B cell (primary cell): ENCODE data around the gene GRIP2. TPM values are rescaled to one million over a fixed set of nuclear protein-coding genes. Genes with fewer than 3 reads are reported as not detected.

ENCODE experiments used
- ATAC-seq: fragments of 200-7000 bp; cut with Tn5 transposase; one replicate; pipeline ENCODE4 v1.10.0; 2021; ENCODE audit warnings: low read depth, mild to moderate bottlenecking, moderate number of reproducible peaks, moderate library complexity
- CTCF ChIA-PET: fragments of 350-600 bp; sonication (Branson Sonifier 250); formaldehyde crosslinking; loops from one replicate; lab custom pipeline; 2021; ENCODE audit warnings: antibody characterized with exemption, inconsistent platforms; lab: Charles Lee
- POLR2A ChIA-PET: fragments of 350-600 bp; sonication (Branson Sonifier 250); formaldehyde crosslinking; loops from one replicate; lab custom pipeline; 2021; ENCODE audit warnings: antibody characterized with exemption; lab: Charles Lee
- DNase-seq: peaks from one replicate; pipeline ENCODE4 v3.0.0; 2013
- H2AFZ ChIP-seq: 2 replicates; pipeline ENCODE4 v1.6.1; 2012; ENCODE audit warnings: mild to moderate bottlenecking, low read depth, low read length; ENCODE audit not compliant: insufficient read depth, poor library complexity, severe bottlenecking
- H3K27ac ChIP-seq, 2 donors: 1 replicate in 1 of 2; 2 replicates in 1 of 2; pipeline ENCODE4 v1.5.1; 2012 to 2013; ENCODE audit warnings: low read length in 2 of 2, mild to moderate bottlenecking in 2 of 2, moderate library complexity in 1 of 2
- H3K27me3 ChIP-seq, 4 experiments: fragments of 200-600 bp in 1 of 4; sonication (generic) in 1 of 4; replicated peaks in 1 of 4; 1 replicate in 2 of 4; 2 replicates in 2 of 4; pipeline versions ENCODE4 v1.6.1 to v1.7.0; 2013 to 2016; ENCODE audit warnings: low read length in 3 of 4, mild to moderate bottlenecking in 2 of 4, mixed read lengths in 1 of 4, moderate library complexity in 1 of 4; ENCODE audit not compliant: insufficient read depth in 4 of 4, control insufficient read depth in 3 of 4; ENCODE audit errors: control extremely low read depth in 1 of 4
- H3K36me3 ChIP-seq, 2 experiments: replicated peaks in 1 of 2; 1 replicate in 1 of 2; 2 replicates in 1 of 2; pipeline versions ENCODE4 v1.6.1 to v1.7.1; 2013; ENCODE audit warnings: low read length in 1 of 2; ENCODE audit not compliant: insufficient read depth in 2 of 2, control insufficient read depth in 1 of 2; ENCODE audit errors: control extremely low read depth in 1 of 2, extremely low read depth in 1 of 2
- H3K4me1 ChIP-seq, 2 donors: fragments of 200-600 bp in 1 of 2; sonication (generic) in 1 of 2; 1 replicate in 1 of 2; 2 replicates in 1 of 2; pipeline versions ENCODE4 v1.5.1 to v1.6.1; 2013 to 2017; ENCODE audit warnings: low read length in 2 of 2; ENCODE audit not compliant: control insufficient read depth in 2 of 2, insufficient read depth in 2 of 2
- H3K4me2 ChIP-seq: replicated peaks from 2 replicates; pipeline ENCODE3; 2012; ENCODE audit warnings: mild to moderate bottlenecking, low read depth, low read length; ENCODE audit not compliant: poor library complexity, severe bottlenecking
- H3K4me3 ChIP-seq, 5 experiments: fragments of 200-600 bp in 1 of 5; sonication (generic) in 1 of 5; 1 replicate in 3 of 5; 2 replicates in 2 of 5; pipeline versions ENCODE4 v1.5.1 to v1.7.0; 2011 to 2016; ENCODE audit warnings: low read length in 4 of 5, mild to moderate bottlenecking in 4 of 5, low read depth in 2 of 5, control low read depth in 1 of 5, moderate library complexity in 1 of 5; ENCODE audit not compliant: insufficient read depth in 1 of 5; ENCODE audit errors: control extremely low read depth in 1 of 5, extremely low read depth in 1 of 5
- H3K79me2 ChIP-seq: fragments of 200-600 bp; sonication (generic); one replicate; pipeline ENCODE4 v1.6.0; 2016; ENCODE audit warnings: low read length; ENCODE audit not compliant: control insufficient read depth, insufficient read depth
- H3K9ac ChIP-seq: fragments of 200-600 bp; sonication (generic); 2 replicates; pipeline ENCODE4 v1.6.1; 2017; ENCODE audit warnings: mild to moderate bottlenecking, low read length, moderate library complexity
- H3K9me3 ChIP-seq, 3 donors: one replicate each; pipeline versions ENCODE4 v1.6.1 to v1.7.1; 2013; ENCODE audit warnings: low read length in 2 of 3; ENCODE audit not compliant: control insufficient read depth in 2 of 3, insufficient read depth in 1 of 3; ENCODE audit errors: control extremely low read depth in 1 of 3
- H4K20me1 ChIP-seq: 2 replicates; pipeline ENCODE4 v1.6.0; 2012; ENCODE audit warnings: mild to moderate bottlenecking, low read length; ENCODE audit not compliant: insufficient read depth, control insufficient read depth, poor library complexity, severe bottlenecking
- H3K27ac Mint-ChIP-seq: one replicate; pipeline ENCODE4 v1.8.0; 2021; ENCODE audit warnings: mixed read lengths
- H3K27me3 Mint-ChIP-seq: one replicate; pipeline ENCODE4 v1.8.0; 2021; ENCODE audit warnings: mixed read lengths
- H3K4me1 Mint-ChIP-seq: one replicate; pipeline ENCODE4 v1.8.0; 2021; ENCODE audit warnings: mixed read lengths
- H3K4me3 Mint-ChIP-seq: one replicate; pipeline ENCODE4 v1.8.0; 2021; ENCODE audit warnings: mixed read lengths
- H3K9me3 Mint-ChIP-seq: one replicate; pipeline ENCODE4 v1.8.0; 2022; ENCODE audit warnings: mixed read lengths; ENCODE audit not compliant: insufficient read depth
- CTCF ChIP-seq: fragments of 200-600 bp; IDR thresholded peaks from one replicate; pipeline ENCODE4 v1.8.0; 2022; ENCODE audit warnings: antibody characterized with exemption, mild to moderate bottlenecking
- EZH2 ChIP-seq: IDR thresholded peaks from 2 replicates; pipeline ENCODE4 v1.6.1; 2012; ENCODE audit warnings: borderline replicate concordance, low read depth, mild to moderate bottlenecking, moderate library complexity, low read length; ENCODE audit not compliant: insufficient read depth, poor library complexity, severe bottlenecking
- WGBS: methylation state at CpG from one replicate; pipeline ENCODE4 v1.1.5; 2013; ENCODE audit warnings: missing lambda C conversion rate; ENCODE audit not compliant: insufficient coverage; 5-methylcytosine and 5-hydroxymethylcytosine counted together
- intact Hi-C: fragments of 100-400 bp; cut with micrococcal nuclease; formaldehyde crosslinking; loops from one replicate; pipeline ENCODE4 v1.10.0; 2022
- polyA plus RNA-seq: library from polyadenylated mRNA; depleted of rRNA; stranded (reverse); fragments of >200 nt; gene quantifications from 2 replicates; pipeline ENCODE4 v1.2.3, GENCODE V29; 2012
- total RNA-seq, 2 donors: library from RNA; stranded (reverse); fragments of 120-200 nt in 1 of 2; gene quantifications; 1 replicate in 1 of 2; 2 replicates in 1 of 2; pipeline versions ENCODE4 v1.2.3 to v1.2.4, GENCODE V29; 2013 to 2022

Gene GRIP2
- total and polyA plus RNA-seq, 2 donors (not counting 1 experiment from before 2014, with no cell fraction given) = not detected

- ATAC-seq = no peak
- TF ChIP-seq CTCF = no peak
- no peak for TF ChIP-seq EZH2
Observed at GRCh38 chr3:14503033-14503705, 37.0 kb downstream of the GRIP2 start.

GRCh38 chr3:14502472-14502871 lies 37.7 kb downstream of the GRIP2 start:
- intact Hi-C loops = no loop called here
- Histone ChIP-seq H3K36me3 (no peaks in the 10 kb centered on the region), H3K79me2 (no peaks in the 10 kb centered on the region), H3K9me3 (peaks cover 0 to 17% (median 9%) of the 10 kb centered on the region in 3 donors), H2AFZ (no peak overlapping the region), H3K9ac (no peak overlapping the region), H4K20me1 (no peaks in the 10 kb centered on the region), H3K4me3 (no peak overlapping the region), H3K27me3 (peaks cover 0 to 4% (median 0%) of the 10 kb centered on the region in 4 experiments), H3K4me1 (no peaks in the 10 kb centered on the region), H3K27ac (no peak overlapping the region), H3K4me2 (no peak overlapping the region)
- TF ChIP-seq EZH2 = no peak
- TF ChIP-seq CTCF = no peak
- no peaks in the 10 kb centered on the region for H3K4me1 Mint-ChIP-seq
- ATAC-seq = no peak
- POLR2A ChIA-PET = no interaction called here
- peaks cover 10% of the 10 kb centered on the region for H3K27me3 Mint-ChIP-seq
- CTCF ChIA-PET = no interaction called here
- H3K9me3 Mint-ChIP-seq = peaks cover 6% of the 10 kb centered on the region
- DNase-seq = no peak
- H3K27ac Mint-ChIP-seq = no peak overlapping the region
- no peak overlapping the region for H3K4me3 Mint-ChIP-seq

More at GRCh38 chr3:14503033-14503705, 37.0 kb downstream of the GRIP2 start:
- 97% methylated on average over 9 of the region's 12 CpGs for WGBS
- H3K27ac Mint-ChIP-seq = no peak overlapping the region
- H3K4me1 Mint-ChIP-seq = no peaks in the 10 kb centered on the region
- peaks cover 0 to 4% (median 0%) of the 10 kb centered on the region in 4 experiments for H3K27me3 ChIP-seq
- no peak overlapping the region for H3K4me3 ChIP-seq
- no peak overlapping the region for H3K4me3 Mint-ChIP-seq
- CTCF ChIA-PET = no interaction called here
- peaks cover 0 to 18% (median 9%) of the 10 kb centered on the region in 3 donors for H3K9me3 ChIP-seq
- H3K4me1 ChIP-seq = no peaks in the 10 kb centered on the region
- H3K36me3 ChIP-seq = no peaks in the 10 kb centered on the region
- no peaks in the 10 kb centered on the region for H4K20me1 ChIP-seq
- no peak overlapping the region for H3K9ac ChIP-seq
- DNase-seq = no peak
- H3K79me2 ChIP-seq = no peaks in the 10 kb centered on the region
- POLR2A ChIA-PET = no interaction called here
- H3K27me3 Mint-ChIP-seq = peaks cover 9% of the 10 kb centered on the region
- no peak overlapping the region for H3K27ac ChIP-seq
- no peak overlapping the region for H2AFZ ChIP-seq
- H3K4me2 ChIP-seq = no peak overlapping the region
- intact Hi-C loops = no loop called here
- H3K9me3 Mint-ChIP-seq = peaks cover 6% of the 10 kb centered on the region
